Measurements from ENCODE around the gene REPS1. TPM values are rescaled to one million over a fixed set of nuclear protein-coding genes. Genes with fewer than 3 reads are reported as not detected.

Gene REPS1
- total and polyA plus RNA-seq, 2 experiments from 2014 or later = 30.0 to 43.1 TPM

DNA sequence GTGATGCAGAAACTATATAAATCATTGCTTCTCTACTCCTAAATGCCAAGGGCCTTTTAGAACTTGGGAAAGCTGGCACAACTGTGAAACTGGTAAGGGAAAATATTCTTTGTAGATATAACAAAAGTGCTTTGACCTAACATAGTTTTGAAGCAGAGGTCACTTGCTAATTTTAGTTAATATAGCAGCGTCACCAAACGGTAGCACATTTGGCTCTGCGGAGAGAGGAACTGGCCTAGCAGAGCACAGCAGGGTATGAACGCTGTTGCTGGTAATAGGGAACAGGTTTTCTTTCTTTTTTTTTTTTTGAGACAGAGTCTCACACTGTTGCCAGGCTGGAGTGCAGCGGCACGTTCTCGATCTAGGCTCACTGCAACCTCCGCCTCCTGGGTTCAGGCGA is 124.7 kb downstream of the REPS1 start:
- H2AFZ ChIP-seq = no peak overlapping the region
- TF ChIP-seq EZH2 (IDR thresholded peaks at IDR 0.05; ENCODE audit: borderline replicate concordance) (no peak), EZH2phosphoT487 (IDR thresholded peaks at IDR 0.05; ENCODE audit: low read depth, severe bottlenecking, unreplicated experiment) (no peak)
- TF ChIP-seq, protein P1, sequence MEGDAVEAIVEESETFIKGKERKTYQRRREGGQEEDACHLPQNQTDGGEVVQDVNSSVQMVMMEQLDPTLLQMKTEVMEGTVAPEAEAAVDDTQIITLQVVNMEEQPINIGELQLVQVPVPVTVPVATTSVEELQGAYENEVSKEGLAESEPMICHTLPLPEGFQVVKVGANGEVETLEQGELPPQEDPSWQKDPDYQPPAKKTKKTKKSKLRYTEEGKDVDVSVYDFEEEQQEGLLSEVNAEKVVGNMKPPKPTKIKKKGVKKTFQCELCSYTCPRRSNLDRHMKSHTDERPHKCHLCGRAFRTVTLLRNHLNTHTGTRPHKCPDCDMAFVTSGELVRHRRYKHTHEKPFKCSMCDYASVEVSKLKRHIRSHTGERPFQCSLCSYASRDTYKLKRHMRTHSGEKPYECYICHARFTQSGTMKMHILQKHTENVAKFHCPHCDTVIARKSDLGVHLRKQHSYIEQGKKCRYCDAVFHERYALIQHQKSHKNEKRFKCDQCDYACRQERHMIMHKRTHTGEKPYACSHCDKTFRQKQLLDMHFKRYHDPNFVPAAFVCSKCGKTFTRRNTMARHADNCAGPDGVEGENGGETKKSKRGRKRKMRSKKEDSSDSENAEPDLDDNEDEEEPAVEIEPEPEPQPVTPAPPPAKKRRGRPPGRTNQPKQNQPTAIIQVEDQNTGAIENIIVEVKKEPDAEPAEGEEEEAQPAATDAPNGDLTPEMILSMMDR (IDR thresholded peaks at IDR 0.05; ENCODE audit: poor library complexity) = no peak
- no peaks in the 10 kb centered on the region for H3K4me1 ChIP-seq (ENCODE audit: insufficient read depth)
- no peak overlapping the region for H3K4me3 ChIP-seq
- H3K9me2 ChIP-seq (replicated peaks; ENCODE audit: insufficient read depth) = no peaks in the 10 kb centered on the region
- DNase-seq (ENCODE audit: low spot score) = no peak
- H4K20me1 ChIP-seq (ENCODE audit: insufficient read depth, poor library complexity, severe bottlenecking) = no peaks in the 10 kb centered on the region
- no peak overlapping the region for H3K4me2 ChIP-seq
- H3K27me3 ChIP-seq = no peaks in the 10 kb centered on the region
- no peaks in the 10 kb centered on the region for H3K36me3 ChIP-seq (replicated peaks; ENCODE audit: insufficient read depth, low read depth)
- H3K27ac ChIP-seq = no peak overlapping the region
- H3K9me3 ChIP-seq (ENCODE audit: low read depth) = no peaks in the 10 kb centered on the region
- 93% methylated on average over 9 of the region's 9 CpGs for WGBS (ENCODE audit: low lambda C conversion rate, missing lambda C conversion rate)
- H3K79me2 ChIP-seq = no peaks in the 10 kb centered on the region

DNA sequence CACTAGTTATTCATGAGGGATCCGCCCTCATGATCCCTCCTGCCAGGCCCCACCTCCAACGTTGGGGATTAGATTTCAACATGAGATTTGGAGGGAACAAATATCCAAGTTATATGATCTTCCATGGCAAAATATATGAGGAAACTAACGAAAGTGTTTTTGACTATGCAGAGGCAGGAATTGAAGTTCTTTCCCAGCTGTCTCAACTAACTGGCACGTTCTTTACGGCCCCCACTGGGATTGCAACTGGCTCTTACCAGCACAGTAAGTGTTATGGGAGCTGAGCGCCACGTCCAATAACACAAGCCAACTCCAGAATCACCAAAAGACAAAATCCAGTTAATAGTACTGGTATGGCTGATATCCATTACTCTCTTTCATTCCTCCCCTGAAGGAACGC is 125.6 kb downstream of the REPS1 start:
- H3K9me2 ChIP-seq (replicated peaks; ENCODE audit: insufficient read depth) = no peaks in the 10 kb centered on the region
- H3K4me3 ChIP-seq = no peak overlapping the region
- 81% methylated on average over 8 of the region's 8 CpGs for WGBS (ENCODE audit: low lambda C conversion rate, missing lambda C conversion rate)
- DNase-seq (ENCODE audit: low spot score) = no peak
- H3K79me2 ChIP-seq = no peaks in the 10 kb centered on the region
- TF ChIP-seq EZH2 (IDR thresholded peaks at IDR 0.05; ENCODE audit: borderline replicate concordance) (no peak), EZH2phosphoT487 (IDR thresholded peaks at IDR 0.05; ENCODE audit: low read depth, severe bottlenecking, unreplicated experiment) (no peak)
- TF ChIP-seq, protein P1 (IDR thresholded peaks at IDR 0.05; ENCODE audit: poor library complexity) = no peak
- H3K27ac ChIP-seq = no peak overlapping the region
- H2AFZ ChIP-seq = no peak overlapping the region
- no peaks in the 10 kb centered on the region for H4K20me1 ChIP-seq (ENCODE audit: insufficient read depth, poor library complexity, severe bottlenecking)
- H3K9me3 ChIP-seq (ENCODE audit: low read depth) = no peaks in the 10 kb centered on the region
- H3K4me1 ChIP-seq (ENCODE audit: insufficient read depth) = no peaks in the 10 kb centered on the region
- no peaks in the 10 kb centered on the region for H3K27me3 ChIP-seq
- no peak overlapping the region for H3K4me2 ChIP-seq
- H3K36me3 ChIP-seq (replicated peaks; ENCODE audit: insufficient read depth, low read depth) = no peaks in the 10 kb centered on the region

DNA sequence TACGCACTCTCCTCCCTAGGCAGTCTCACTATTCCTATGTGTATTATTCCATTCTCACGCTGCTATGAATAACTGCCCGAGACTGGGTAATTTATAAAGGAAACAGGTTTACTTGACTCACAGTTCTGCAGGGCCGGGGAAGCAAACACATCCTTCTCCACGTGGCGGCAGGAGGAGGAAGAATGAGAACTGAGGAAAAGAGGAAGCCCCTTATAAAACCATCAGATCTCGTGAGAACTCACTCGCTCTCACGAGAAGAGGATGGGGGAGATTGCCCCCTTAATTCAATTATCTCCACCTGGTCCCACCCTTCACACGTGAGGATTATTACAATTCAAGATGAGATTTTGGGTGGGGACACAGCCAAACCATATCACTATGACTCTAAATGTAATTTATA is 130.3 kb downstream of the REPS1 start:
- no peaks in the 10 kb centered on the region for H3K79me2 ChIP-seq
- H4K20me1 ChIP-seq (ENCODE audit: insufficient read depth, poor library complexity, severe bottlenecking) = no peaks in the 10 kb centered on the region
- no peaks in the 10 kb centered on the region for H3K9me3 ChIP-seq (ENCODE audit: low read depth)
- no peaks in the 10 kb centered on the region for H3K9me2 ChIP-seq (replicated peaks; ENCODE audit: insufficient read depth)
- no peaks in the 10 kb centered on the region for H3K4me1 ChIP-seq (ENCODE audit: insufficient read depth)
- H3K27ac ChIP-seq = no peak overlapping the region
- no peaks in the 10 kb centered on the region for H3K27me3 ChIP-seq
- H3K4me3 ChIP-seq = no peak overlapping the region
- H2AFZ ChIP-seq = no peak overlapping the region
- no peak for DNase-seq (ENCODE audit: low spot score)
- 80% methylated on average over 10 of the region's 10 CpGs for WGBS (ENCODE audit: low lambda C conversion rate, missing lambda C conversion rate)
- no peak overlapping the region for H3K4me2 ChIP-seq
- TF ChIP-seq EZH2phosphoT487 (IDR thresholded peaks at IDR 0.05; ENCODE audit: low read depth, severe bottlenecking, unreplicated experiment) (no peak), EZH2 (IDR thresholded peaks at IDR 0.05; ENCODE audit: borderline replicate concordance) (no peak)
- TF ChIP-seq, protein P1 (IDR thresholded peaks at IDR 0.05; ENCODE audit: poor library complexity) = no peak
- no peaks in the 10 kb centered on the region for H3K36me3 ChIP-seq (replicated peaks; ENCODE audit: insufficient read depth, low read depth)

DNA sequence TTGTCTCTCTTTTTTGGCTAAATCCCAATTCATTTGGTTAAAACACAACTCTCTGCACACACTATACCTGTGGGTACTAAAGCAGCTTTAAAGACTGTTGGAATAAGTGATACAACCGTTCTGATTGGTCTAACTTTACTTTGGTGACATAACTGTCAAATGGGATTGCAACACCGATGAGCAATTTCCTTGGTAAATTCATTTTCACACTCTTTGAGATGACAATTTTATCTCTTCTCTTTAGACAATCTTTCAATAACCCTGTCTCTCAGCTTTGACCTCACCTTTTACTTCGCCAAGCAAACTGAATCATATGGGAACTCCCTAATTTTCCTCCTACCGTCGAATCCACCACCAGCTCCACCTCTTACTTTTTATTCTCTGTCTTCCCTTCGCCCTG is 131.4 kb downstream of the REPS1 start:
- Histone ChIP-seq H3K36me3 (replicated peaks; ENCODE audit: insufficient read depth, low read depth) (no peaks in the 10 kb centered on the region), H3K4me3 (no peak overlapping the region), H3K27me3 (no peaks in the 10 kb centered on the region), H3K9me2 (replicated peaks; ENCODE audit: insufficient read depth) (no peaks in the 10 kb centered on the region), H3K4me2 (no peak overlapping the region), H3K79me2 (no peaks in the 10 kb centered on the region), H3K9me3 (ENCODE audit: low read depth) (no peaks in the 10 kb centered on the region), H4K20me1 (ENCODE audit: insufficient read depth, poor library complexity, severe bottlenecking) (no peaks in the 10 kb centered on the region), H2AFZ (no peak overlapping the region), H3K4me1 (ENCODE audit: insufficient read depth) (no peaks in the 10 kb centered on the region), H3K27ac (no peak overlapping the region)
- WGBS (ENCODE audit: low lambda C conversion rate, missing lambda C conversion rate) = 97% methylated on average over 6 of the region's 6 CpGs
- no peak for TF ChIP-seq EZH2 (IDR thresholded peaks at IDR 0.05; ENCODE audit: borderline replicate concordance)
- TF ChIP-seq, protein P1 (IDR thresholded peaks at IDR 0.05; ENCODE audit: poor library complexity) = no peak
- no peak for DNase-seq (ENCODE audit: low spot score)
